ENCODE data around the gene CMTM8. TPM values are rescaled to one million over a fixed set of nuclear protein-coding genes. Genes with fewer than 3 reads are reported as not detected.

Gene CMTM8
- total and polyA plus RNA-seq, 9 donors, result 0.48 to 9.9 (median 2.1) TPM

GRCh38 chr3:32322311-32322710 is 83.8 kb downstream of the CMTM8 start:
- no peak for DNase-seq
- Histone ChIP-seq H3K27ac (no peak overlapping the region), H3K4me3 (no peak overlapping the region), H3K36me3 (no peaks in the 10 kb centered on the region), H3K4me1 (ENCODE audit: insufficient read depth) (no peaks in the 10 kb centered on the region), H3K9me3 (no peaks in the 10 kb centered on the region), H3K27me3 (no peaks in the 10 kb centered on the region)
- intact Hi-C loops (cut with DNase I), result no loop called here
- TF ChIP-seq POLR2A (IDR thresholded peaks at IDR 0.05) (no peak), CTCF (IDR thresholded peaks at IDR 0.05) (no peak), EP300 (IDR thresholded peaks at IDR 0.05) (no peak)
- WGBS, 3 donors, result 71 to 100% (median 78%) methylated on average over 1 of the region's 1 CpG

- TF ChIP-seq EP300 (IDR thresholded peaks at IDR 0.05), result no peak
- no peak for TF ChIP-seq CTCF (IDR thresholded peaks at IDR 0.05)
- TF ChIP-seq POLR2A (IDR thresholded peaks at IDR 0.05), result no peak
- intact Hi-C loops (cut with DNase I), result no loop called here
- Histone ChIP-seq H3K27me3 (no peaks in the 10 kb centered on the region), H3K9me3 (no peaks in the 10 kb centered on the region), H3K36me3 (no peaks in the 10 kb centered on the region), H3K4me1 (ENCODE audit: insufficient read depth) (no peaks in the 10 kb centered on the region), H3K27ac (no peak overlapping the region), H3K4me3 (no peak overlapping the region)
- 49 to 61% (median 57%) methylated on average over 4 of the region's 4 CpGs for WGBS, 3 donors
- no peak for DNase-seq
Observed at GRCh38 chr3:32323604-32324003, 85.1 kb downstream of the CMTM8 start.

- no peaks in the 10 kb centered on the region for H3K9me3 ChIP-seq
- no peak for TF ChIP-seq CTCF (IDR thresholded peaks at IDR 0.05)
- no peak for TF ChIP-seq POLR2A (IDR thresholded peaks at IDR 0.05)
- no peak for TF ChIP-seq EP300 (IDR thresholded peaks at IDR 0.05)
- DNase-seq, result no peak
- no peak overlapping the region for H3K4me3 ChIP-seq
- H3K36me3 ChIP-seq, result no peaks in the 10 kb centered on the region
- intact Hi-C loops (cut with DNase I), result no loop called here
- no peaks in the 10 kb centered on the region for H3K27me3 ChIP-seq
- 84 to 88% (median 86%) methylated on average over 4 of the region's 4 CpGs for WGBS, 3 donors
- no peaks in the 10 kb centered on the region for H3K4me1 ChIP-seq (ENCODE audit: insufficient read depth)
- H3K27ac ChIP-seq, result no peak overlapping the region
Observed at GRCh38 chr3:32325201-32325600, 86.7 kb downstream of the CMTM8 start.

- no peaks in the 10 kb centered on the region for H3K27me3 ChIP-seq
- H3K4me1 ChIP-seq (ENCODE audit: insufficient read depth), result no peaks in the 10 kb centered on the region
- H3K27ac ChIP-seq, result no peak overlapping the region
- WGBS, 3 donors, result 81 to 100% (median 87%) methylated on average over 3 of the region's 3 CpGs
- no peaks in the 10 kb centered on the region for H3K36me3 ChIP-seq
- H3K9me3 ChIP-seq, result no peaks in the 10 kb centered on the region
- no peak for TF ChIP-seq POLR2A (IDR thresholded peaks at IDR 0.05)
- TF ChIP-seq EP300 (IDR thresholded peaks at IDR 0.05), result no peak
- no peak for TF ChIP-seq CTCF (IDR thresholded peaks at IDR 0.05)
- intact Hi-C loops (cut with DNase I), result no loop called here
- no peak overlapping the region for H3K4me3 ChIP-seq
- DNase-seq, result no peak
Observed at GRCh38 chr3:32325927-32326326, 87.4 kb downstream of the CMTM8 start.

GRCh38 chr3:32326795-32327194 is 88.3 kb downstream of the CMTM8 start:
- no peak overlapping the region for H3K27ac ChIP-seq
- H3K9me3 ChIP-seq, result no peaks in the 10 kb centered on the region
- no peak overlapping the region for H3K4me3 ChIP-seq
- no peaks in the 10 kb centered on the region for H3K4me1 ChIP-seq (ENCODE audit: insufficient read depth)
- H3K36me3 ChIP-seq, result no peaks in the 10 kb centered on the region
- TF ChIP-seq EP300 (IDR thresholded peaks at IDR 0.05) (no peak), POLR2A (IDR thresholded peaks at IDR 0.05) (no peak), CTCF (IDR thresholded peaks at IDR 0.05) (no peak)
- no peak for DNase-seq
- no peaks in the 10 kb centered on the region for H3K27me3 ChIP-seq
- WGBS, 3 donors, result 73 to 79% (median 79%) methylated on average over 2 of the region's 2 CpGs
- intact Hi-C loops (cut with DNase I), result no loop called here
